Endothelial cell of umbilical vein (primary cell): ENCODE data around the gene CEP170. TPM values are rescaled to one million over a fixed set of nuclear protein-coding genes. Genes with fewer than 3 reads are reported as not detected.

Experiments
- BruUV-seq: library from RNA; stranded (reverse); fragments of 400-500 nt; replicated peaks from 2 replicates; lab custom pipeline; 2021; lab: Mats Ljungman, UMichigan
- CTCF ChIA-PET: fragments of 300-600, 350-600 bp; sonication (Branson Sonifier 250); formaldehyde crosslinking; loops from one replicate; lab custom pipeline; 2021; ENCODE audit warnings: antibody characterized with exemption, inconsistent platforms; lab: Charles Lee
- POLR2A ChIA-PET: fragments of 300-600, 350-600 bp; sonication (Branson Sonifier 250); formaldehyde crosslinking; loops from one replicate; lab custom pipeline; 2021; ENCODE audit warnings: antibody characterized with exemption, inconsistent platforms; lab: Charles Lee
- DNase-seq: peaks from one replicate; pipeline ENCODE4 v3.0.0-alpha.2; 2011; ENCODE audit warnings: low read depth, low spot score
- FAIRE-seq: peaks from 2 replicates; lab custom pipeline; 2011; peaks lifted over from hg19 to GRCh38; lab: Jason Lieb, UNC
- H2AFZ ChIP-seq: 2 replicates; pipeline ENCODE4 v1.6.0; 2012; ENCODE audit warnings: low read depth, low read length, control low read depth, inconsistent platforms
- H3K27ac ChIP-seq: 2 replicates; pipeline ENCODE4 v1.5.1; 2011; ENCODE audit warnings: low read depth, mild to moderate bottlenecking, control low read depth, low read length, moderate library complexity; ENCODE audit not compliant: insufficient read depth
- H3K27me3 ChIP-seq, 2 experiments: 2 replicates each; pipeline versions ENCODE4 v1.6.0 to v1.6.1; 2011; ENCODE audit warnings: low read length in 2 of 2, mixed read lengths in 1 of 2; ENCODE audit not compliant: control insufficient read depth in 2 of 2, insufficient read depth in 2 of 2
- H3K36me3 ChIP-seq, 2 experiments: 2 replicates in 1 of 2; 3 replicates in 1 of 2; pipeline ENCODE4 v1.5.1; 2011; ENCODE audit warnings: low read length in 2 of 2, mild to moderate bottlenecking in 1 of 2, moderate library complexity in 1 of 2; ENCODE audit not compliant: control insufficient read depth in 2 of 2, insufficient read depth in 2 of 2; ENCODE audit errors: extremely low read depth in 1 of 2
- H3K4me1 ChIP-seq: 3 replicates; pipeline ENCODE4 v1.5.1; 2011; ENCODE audit warnings: mild to moderate bottlenecking, low read length; ENCODE audit not compliant: control insufficient read depth, insufficient read depth; ENCODE audit errors: extremely low read depth
- H3K4me2 ChIP-seq: 2 replicates; pipeline ENCODE4 v1.6.1; 2011; ENCODE audit warnings: low read length, control low read depth, mixed read lengths; ENCODE audit not compliant: insufficient read depth
- H3K4me3 ChIP-seq, 3 experiments: fragments of 200-600 bp in 1 of 3; sonication (generic), shearing (Covaris generic) in 1 of 3; replicated peaks in 1 of 3; 2 replicates each; pipeline ENCODE4 v1.5.1; 2011 to 2016; ENCODE audit warnings: control low read depth in 3 of 3, low read length in 3 of 3, mild to moderate bottlenecking in 2 of 3, inconsistent platforms in 1 of 3, low read depth in 1 of 3, moderate library complexity in 1 of 3; ENCODE audit not compliant: insufficient read depth in 1 of 3
- H3K79me2 ChIP-seq: 2 replicates; pipeline ENCODE4 v1.6.0; 2012; ENCODE audit warnings: low read length, inconsistent platforms; ENCODE audit not compliant: control insufficient read depth, insufficient read depth
- H3K9ac ChIP-seq: replicated peaks from 2 replicates; pipeline ENCODE3; 2011; ENCODE audit warnings: low read length, control low read depth; ENCODE audit not compliant: insufficient read depth; ENCODE audit errors: extremely low read depth
- H3K9me1 ChIP-seq: replicated peaks from 3 replicates; pipeline ENCODE4 v1.6.0; 2011; ENCODE audit warnings: mild to moderate bottlenecking, low read length; ENCODE audit not compliant: control insufficient read depth, insufficient read depth; ENCODE audit errors: extremely low read depth
- H3K9me3 ChIP-seq: replicated peaks from 2 replicates; pipeline ENCODE4 v1.5.1; 2012; ENCODE audit warnings: low read length, inconsistent platforms; ENCODE audit not compliant: control insufficient read depth, insufficient read depth
- H4K20me1 ChIP-seq: replicated peaks from 2 replicates; pipeline ENCODE3; 2011; ENCODE audit warnings: mild to moderate bottlenecking, low read length; ENCODE audit not compliant: control insufficient read depth, insufficient read depth; ENCODE audit errors: extremely low read depth
- GATA2 ChIP-seq: IDR thresholded peaks from 2 replicates; pipeline ENCODE4 v1.7.0; 2011; ENCODE audit warnings: low read depth, mild to moderate bottlenecking, moderate library complexity, mixed read lengths, low read length; ENCODE audit not compliant: insufficient read length, insufficient read depth
- JUN ChIP-seq: IDR thresholded peaks from 2 replicates; pipeline ENCODE4 v1.6.1; 2011; ENCODE audit warnings: borderline replicate concordance, low read depth; ENCODE audit not compliant: insufficient read length, insufficient read depth
- POLR2A ChIP-seq: IDR thresholded peaks from 2 replicates; pipeline ENCODE4 v1.6.1; 2012; ENCODE audit warnings: low read depth, mild to moderate bottlenecking, control low read depth, low read length
- dilution Hi-C: fragments of 300-500 bp; cut with MboI; formaldehyde crosslinking; loops from one replicate; pipeline ENCODE4 v1.15.0; 2019; ENCODE audit warnings: low sequenced_read_pairs; ENCODE audit not compliant: extremely low pct_ligation_motif_present
- intact Hi-C: fragments of 100-400 bp; cut with micrococcal nuclease; formaldehyde crosslinking; loops from one replicate; pipeline ENCODE4 v1.10.0; 2022
- polyA plus RNA-seq, 4 experiments: library from polyadenylated mRNA; depleted of rRNA in 3 of 4; stranded (reverse) in 3 of 4; unstranded in 1 of 4; fragments of >200 nt; gene quantifications; 2 replicates each; pipeline versions ENCODE4 v1.2.1 to v1.2.3, GENCODE V29; 2011 to 2012; ENCODE audit warnings: missing spikeins in 1 of 4
- total RNA-seq: library from RNA; stranded (reverse); gene quantifications from 2 replicates; pipeline ENCODE4 v1.2.3, GENCODE V29; 2021

CEP170 gene
- total and polyA plus RNA-seq, 2 donors (not counting 3 experiments of a cell fraction or from before 2014, with no cell fraction given): 49.6 to 225 TPM

DNA sequence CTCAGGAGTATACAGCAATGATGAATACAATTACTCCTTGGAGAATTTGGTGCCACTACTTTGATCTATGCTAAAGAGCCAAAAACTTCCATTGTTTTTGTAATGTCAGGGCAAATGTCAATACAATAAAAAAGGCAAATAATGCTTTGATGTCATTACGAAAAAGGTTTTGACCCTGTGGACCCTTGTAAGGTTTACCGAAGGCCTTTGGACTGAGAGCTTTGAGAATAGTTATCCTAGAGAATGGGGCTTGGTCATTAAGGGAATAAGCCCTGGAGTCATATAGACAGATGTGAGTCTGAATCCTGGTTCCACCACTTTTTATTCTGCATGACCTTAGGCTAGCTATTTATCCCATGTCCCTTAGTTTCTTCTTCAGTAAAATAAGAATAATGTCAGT, 27.5 kb downstream of the CEP170 start:
- Histone ChIP-seq H3K9me1 (no peaks in the 10 kb centered on the region), H3K9ac (no peak overlapping the region), H3K4me3 (no peak overlapping the region), H3K4me2 (no peak overlapping the region), H2AFZ (no peak overlapping the region), H3K9me3 (peaks cover 7% of the 10 kb centered on the region), H4K20me1 (peaks cover 20% of the 10 kb centered on the region), H3K79me2 (peaks cover 97% of the 10 kb centered on the region), H3K4me1 (peaks cover 2% of the 10 kb centered on the region), H3K36me3 (peaks cover 2 to 3% of the 10 kb centered on the region in 2 experiments), H3K27me3 (no peaks in the 10 kb centered on the region), H3K27ac (no peak overlapping the region)
- dilution Hi-C loops (no loop called here), intact Hi-C loops (no loop called here)
- CTCF ChIA-PET: interaction anchor here (2.0 kb wide), 1 partner anchor 9 kb away, joined by 5 read pairs; no protein-coding TSS in a partner anchor
- no TSS peak for BruUV-seq
- POLR2A ChIA-PET: no interaction called here
- TF ChIP-seq POLR2A: no peak
- DNase-seq: no peak
- FAIRE-seq: no peak

DNA sequence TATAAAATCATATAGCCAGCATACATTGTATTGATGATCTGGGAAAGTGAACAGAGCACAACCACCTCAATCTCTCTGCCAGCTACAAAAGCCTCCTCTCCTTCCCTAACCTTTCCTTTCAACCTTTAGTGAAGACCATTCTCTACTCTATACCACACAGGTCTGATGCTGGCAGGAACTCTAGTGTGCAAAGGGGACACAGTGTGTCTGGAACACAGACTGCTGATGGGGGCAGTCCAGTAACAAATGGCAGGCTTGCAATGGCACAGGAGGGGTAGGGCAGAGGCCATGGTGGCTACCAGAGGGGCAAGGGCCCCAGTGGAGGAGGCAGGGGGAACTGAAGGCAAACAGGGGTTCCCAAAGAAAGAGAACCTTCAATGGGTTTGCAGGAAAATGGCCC, 37.0 kb downstream of the CEP170 start:
- no peak for FAIRE-seq
- intact Hi-C loops: no loop called here
- Histone ChIP-seq H2AFZ (no peak overlapping the region), H3K9me1 (peaks cover 2% of the 10 kb centered on the region), H3K36me3 (peaks cover 6 to 22% of the 10 kb centered on the region in 2 experiments), H3K79me2 (peaks cover 91% of the 10 kb centered on the region), H3K4me3 (no peak overlapping the region), H3K4me2 (no peak overlapping the region), H3K27ac (no peak overlapping the region), H3K9me3 (no peaks in the 10 kb centered on the region), H3K9ac (no peak overlapping the region), H4K20me1 (peaks cover 5% of the 10 kb centered on the region), H3K27me3 (no peaks in the 10 kb centered on the region), H3K4me1 (no peaks in the 10 kb centered on the region)
- no TSS peak for BruUV-seq
- TF ChIP-seq GATA2: no peak
- TF ChIP-seq POLR2A: no peak
- no peak for TF ChIP-seq JUN
- dilution Hi-C loops: no loop called here
- POLR2A ChIA-PET: no interaction called here
- DNase-seq: no peak
- CTCF ChIA-PET: interaction anchor here (1.5 kb wide), 1 partner anchor 10 kb away, joined by 5 read pairs; no protein-coding TSS in a partner anchor
